ENCODE data around the gene ANKS4B.
"Not testable (repeated sequence)": the region's sequence is repeated elsewhere in the genome, so short reads cannot be mapped to it uniquely, and the experiment has no call there.

The ANKS4B gene

DNA sequence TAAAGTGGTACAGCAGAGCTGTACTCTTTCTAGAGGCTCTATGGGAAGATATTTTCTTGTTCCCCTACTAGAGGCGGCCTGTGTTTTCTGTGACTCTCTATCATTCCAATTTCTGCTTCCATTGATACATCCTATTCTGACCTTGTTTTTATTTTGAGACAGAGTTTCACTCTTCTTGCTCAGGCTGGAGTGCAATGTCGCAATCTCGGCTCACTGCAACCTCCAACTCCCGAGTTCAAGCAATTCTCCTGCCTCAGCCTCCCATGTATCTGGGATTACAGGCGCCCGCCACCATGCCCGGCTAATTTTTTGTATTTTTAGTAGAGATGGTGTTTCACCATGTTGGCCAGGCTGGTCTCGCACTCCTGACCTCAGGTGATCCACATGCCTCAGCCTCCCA lies 38.2 kb upstream of the ANKS4B start:
- not testable (repeated sequence) for H3K36me3 ChIP-seq (ENCODE audit: control insufficient read depth, insufficient read depth, low read length); H3K9me3 ChIP-seq (ENCODE audit: control insufficient read depth, low read length); H3K27me3 ChIP-seq (replicated peaks; ENCODE audit: control insufficient read depth, insufficient read depth, low read length, poor library complexity, severe bottlenecking); H3K4me1 ChIP-seq (ENCODE audit: control insufficient read depth, insufficient read depth, low read length, poor library complexity, severe bottlenecking); H3K4me3 ChIP-seq (ENCODE audit: insufficient read depth, low read depth, low read length, poor library complexity, severe bottlenecking); H3K27ac ChIP-seq (ENCODE audit: insufficient read depth, low read length, poor library complexity, severe bottlenecking); DNase-seq

DNA sequence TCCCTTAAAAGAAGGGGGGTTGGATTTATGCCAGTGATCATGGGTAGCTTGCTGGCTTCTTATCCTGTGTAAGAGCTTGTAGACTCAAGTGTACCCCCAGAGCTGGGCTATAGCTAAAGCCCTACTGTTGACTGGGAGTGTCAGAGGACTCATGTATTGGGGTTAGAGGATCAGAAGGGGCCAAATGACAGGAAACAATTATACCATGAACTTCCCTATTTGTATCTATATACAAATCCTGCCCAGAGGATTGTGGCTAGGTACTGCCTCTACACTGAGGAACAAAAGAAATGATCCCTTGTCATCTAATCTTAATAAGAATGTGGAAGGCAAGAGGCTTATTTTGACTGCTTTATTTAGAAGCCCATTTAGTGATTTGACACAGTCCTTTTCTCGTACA lies 36.4 kb upstream of the ANKS4B start:
- no peak for DNase-seq
- H3K4me3 ChIP-seq (ENCODE audit: insufficient read depth, low read depth, low read length, poor library complexity, severe bottlenecking), result no peak overlapping the region
- H3K36me3 ChIP-seq (ENCODE audit: control insufficient read depth, insufficient read depth, low read length), result no peaks in the 10 kb centered on the region
- H3K4me1 ChIP-seq (ENCODE audit: control insufficient read depth, insufficient read depth, low read length, poor library complexity, severe bottlenecking), result no peaks in the 10 kb centered on the region
- H3K9me3 ChIP-seq (ENCODE audit: control insufficient read depth, low read length), result no peaks in the 10 kb centered on the region
- no peaks in the 10 kb centered on the region for H3K27me3 ChIP-seq (replicated peaks; ENCODE audit: control insufficient read depth, insufficient read depth, low read length, poor library complexity, severe bottlenecking)
- H3K27ac ChIP-seq (ENCODE audit: insufficient read depth, low read length, poor library complexity, severe bottlenecking), result no peak overlapping the region

DNA sequence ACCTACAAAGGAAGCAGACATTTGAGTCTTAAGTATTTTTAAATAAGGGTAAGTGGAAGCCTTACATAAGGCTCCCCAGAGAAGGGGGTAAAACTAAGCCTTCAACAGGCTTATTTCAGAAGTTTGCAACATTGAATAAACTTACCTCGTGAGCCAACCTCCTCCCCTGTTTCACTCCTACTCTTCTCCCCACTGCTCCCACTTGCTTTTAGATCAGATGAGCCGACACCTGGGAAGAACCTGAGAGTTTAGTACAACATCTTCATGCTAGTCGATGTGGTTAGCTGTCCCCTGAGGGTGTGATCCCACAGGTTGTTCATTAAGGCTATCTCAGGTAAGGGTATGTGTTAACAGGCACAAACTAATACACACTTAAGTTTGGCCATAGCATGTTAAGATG lies 35.9 kb upstream of the ANKS4B start:
- no peaks in the 10 kb centered on the region for H3K9me3 ChIP-seq (ENCODE audit: control insufficient read depth, low read length)
- H3K27me3 ChIP-seq (replicated peaks; ENCODE audit: control insufficient read depth, insufficient read depth, low read length, poor library complexity, severe bottlenecking), result no peaks in the 10 kb centered on the region
- H3K4me1 ChIP-seq (ENCODE audit: control insufficient read depth, insufficient read depth, low read length, poor library complexity, severe bottlenecking), result no peaks in the 10 kb centered on the region
- no peaks in the 10 kb centered on the region for H3K36me3 ChIP-seq (ENCODE audit: control insufficient read depth, insufficient read depth, low read length)
- no peak overlapping the region for H3K4me3 ChIP-seq (ENCODE audit: insufficient read depth, low read depth, low read length, poor library complexity, severe bottlenecking)
- no peak overlapping the region for H3K27ac ChIP-seq (ENCODE audit: insufficient read depth, low read length, poor library complexity, severe bottlenecking)
- no peak for DNase-seq

DNA sequence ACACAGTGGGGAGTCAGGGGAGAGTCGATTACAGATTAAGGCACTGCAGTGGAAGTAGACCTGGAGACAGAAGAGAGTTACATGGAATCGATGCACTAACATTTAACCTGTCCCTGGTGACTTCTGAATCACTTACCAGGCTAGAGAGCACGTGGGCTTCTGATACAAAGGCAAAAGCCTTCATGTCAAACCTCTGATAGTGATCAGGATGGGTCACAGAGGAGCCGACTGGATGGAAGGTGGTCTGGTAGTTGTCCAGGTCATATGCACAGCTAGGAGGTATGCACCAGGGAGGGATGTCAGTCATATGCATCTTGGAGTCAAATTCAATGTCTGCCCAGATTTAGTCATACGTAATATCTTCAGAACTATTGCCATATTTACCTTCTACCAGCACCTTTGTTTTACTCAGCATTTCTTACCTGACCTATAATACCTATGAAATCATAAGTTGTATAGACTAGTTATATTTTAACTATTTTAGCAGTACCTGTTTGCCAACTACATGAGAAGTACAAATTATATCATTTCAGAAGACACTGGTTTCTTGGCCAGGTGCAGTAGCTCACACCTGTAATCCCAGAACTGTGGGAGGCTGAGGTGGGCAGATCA lies 33.8 kb upstream of the ANKS4B start:
- no peaks in the 10 kb centered on the region for H3K9me3 ChIP-seq (ENCODE audit: control insufficient read depth, low read length)
- H3K4me3 ChIP-seq (ENCODE audit: insufficient read depth, low read depth, low read length, poor library complexity, severe bottlenecking), result no peak overlapping the region
- no peaks in the 10 kb centered on the region for H3K4me1 ChIP-seq (ENCODE audit: control insufficient read depth, insufficient read depth, low read length, poor library complexity, severe bottlenecking)
- H3K27ac ChIP-seq (ENCODE audit: insufficient read depth, low read length, poor library complexity, severe bottlenecking), result no peak overlapping the region
- no peak for DNase-seq
- no peaks in the 10 kb centered on the region for H3K27me3 ChIP-seq (replicated peaks; ENCODE audit: control insufficient read depth, insufficient read depth, low read length, poor library complexity, severe bottlenecking)
- H3K36me3 ChIP-seq (ENCODE audit: control insufficient read depth, insufficient read depth, low read length), result no peaks in the 10 kb centered on the region

DNA sequence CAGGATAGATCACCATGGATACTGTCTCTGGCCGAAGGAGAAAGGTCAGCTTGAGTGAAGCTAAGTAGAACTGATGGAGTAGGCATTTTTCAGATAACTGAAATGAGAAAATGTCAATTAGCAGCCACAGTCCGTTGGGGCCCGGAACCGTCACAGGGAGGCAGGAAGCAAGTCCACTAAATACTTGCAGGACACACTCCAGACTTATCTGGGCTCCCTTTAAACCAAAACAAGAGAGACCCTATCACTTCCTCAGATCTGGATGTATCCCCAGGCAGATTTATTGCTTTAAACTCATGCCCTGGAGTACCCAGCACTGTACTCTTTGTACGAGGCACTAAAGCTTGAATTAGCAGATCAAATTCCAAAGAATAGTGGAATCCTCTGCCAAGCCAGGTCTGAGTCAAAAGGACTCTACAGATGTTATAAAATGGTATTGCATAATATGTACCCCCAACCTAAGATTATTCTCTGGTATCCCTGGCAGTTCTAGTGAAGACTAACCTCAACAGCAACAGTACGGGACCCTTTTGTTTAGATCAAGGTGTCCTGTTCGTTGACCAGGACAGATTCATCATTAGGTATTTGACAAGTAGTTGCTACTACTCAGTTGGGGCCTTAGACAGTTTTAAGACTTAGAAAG lies 30.2 kb upstream of the ANKS4B start:
- no peaks in the 10 kb centered on the region for H3K9me3 ChIP-seq (ENCODE audit: control insufficient read depth, low read length)
- H3K27ac ChIP-seq (ENCODE audit: insufficient read depth, low read length, poor library complexity, severe bottlenecking), result no peak overlapping the region
- no peaks in the 10 kb centered on the region for H3K4me1 ChIP-seq (ENCODE audit: control insufficient read depth, insufficient read depth, low read length, poor library complexity, severe bottlenecking)
- H3K36me3 ChIP-seq (ENCODE audit: control insufficient read depth, insufficient read depth, low read length), result no peaks in the 10 kb centered on the region
- H3K27me3 ChIP-seq (replicated peaks; ENCODE audit: control insufficient read depth, insufficient read depth, low read length, poor library complexity, severe bottlenecking), result no peaks in the 10 kb centered on the region
- no peak overlapping the region for H3K4me3 ChIP-seq (ENCODE audit: insufficient read depth, low read depth, low read length, poor library complexity, severe bottlenecking)
- no peak for DNase-seq

DNA sequence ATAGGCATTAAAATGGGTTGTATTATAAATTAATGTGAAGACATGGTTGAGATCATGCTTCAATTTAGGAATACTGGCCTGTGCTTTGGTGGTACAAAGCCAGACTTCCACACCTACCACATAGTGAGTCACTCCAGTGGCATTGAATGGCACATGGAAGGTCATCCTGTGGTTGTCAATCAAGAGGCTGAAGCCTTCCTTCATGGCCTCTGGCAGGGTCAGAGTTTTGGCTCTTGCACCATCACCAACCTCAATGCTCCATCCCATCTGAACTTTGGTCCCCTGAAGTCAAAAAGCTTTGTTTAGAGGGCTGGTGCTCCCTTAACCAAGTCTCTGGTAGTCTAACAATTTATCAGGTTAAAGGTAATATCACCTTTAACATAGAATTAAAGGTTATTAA lies 28.2 kb upstream of the ANKS4B start:
- Histone ChIP-seq H3K4me3 (ENCODE audit: insufficient read depth, low read depth, low read length, poor library complexity, severe bottlenecking) (no peak overlapping the region), H3K36me3 (ENCODE audit: control insufficient read depth, insufficient read depth, low read length) (no peaks in the 10 kb centered on the region), H3K9me3 (ENCODE audit: control insufficient read depth, low read length) (no peaks in the 10 kb centered on the region), H3K27me3 (replicated peaks; ENCODE audit: control insufficient read depth, insufficient read depth, low read length, poor library complexity, severe bottlenecking) (no peaks in the 10 kb centered on the region), H3K4me1 (ENCODE audit: control insufficient read depth, insufficient read depth, low read length, poor library complexity, severe bottlenecking) (no peaks in the 10 kb centered on the region), H3K27ac (ENCODE audit: insufficient read depth, low read length, poor library complexity, severe bottlenecking) (no peak overlapping the region)
- no peak for DNase-seq

DNA sequence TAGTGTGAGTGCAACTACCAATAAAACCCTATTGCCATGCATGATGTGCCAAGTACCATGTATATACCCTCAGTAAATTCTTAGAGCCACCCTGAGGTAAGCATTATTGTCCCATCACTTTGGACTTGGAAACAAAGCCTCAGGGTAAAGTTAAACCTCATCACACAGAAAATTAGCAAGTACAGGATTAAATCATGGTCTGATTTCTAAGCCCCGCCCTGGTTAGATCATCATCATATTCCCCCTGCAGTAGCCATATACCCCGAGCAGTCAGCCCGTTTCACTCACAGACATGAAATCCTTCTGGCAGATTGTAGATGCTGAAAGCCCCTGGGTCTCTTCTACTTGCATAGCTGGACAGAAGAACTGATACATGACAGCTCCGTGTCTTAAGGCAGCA lies 26.9 kb upstream of the ANKS4B start:
- H3K9me3 ChIP-seq (ENCODE audit: control insufficient read depth, low read length), result no peaks in the 10 kb centered on the region
- no peaks in the 10 kb centered on the region for H3K27me3 ChIP-seq (replicated peaks; ENCODE audit: control insufficient read depth, insufficient read depth, low read length, poor library complexity, severe bottlenecking)
- H3K27ac ChIP-seq (ENCODE audit: insufficient read depth, low read length, poor library complexity, severe bottlenecking), result no peak overlapping the region

DNA sequence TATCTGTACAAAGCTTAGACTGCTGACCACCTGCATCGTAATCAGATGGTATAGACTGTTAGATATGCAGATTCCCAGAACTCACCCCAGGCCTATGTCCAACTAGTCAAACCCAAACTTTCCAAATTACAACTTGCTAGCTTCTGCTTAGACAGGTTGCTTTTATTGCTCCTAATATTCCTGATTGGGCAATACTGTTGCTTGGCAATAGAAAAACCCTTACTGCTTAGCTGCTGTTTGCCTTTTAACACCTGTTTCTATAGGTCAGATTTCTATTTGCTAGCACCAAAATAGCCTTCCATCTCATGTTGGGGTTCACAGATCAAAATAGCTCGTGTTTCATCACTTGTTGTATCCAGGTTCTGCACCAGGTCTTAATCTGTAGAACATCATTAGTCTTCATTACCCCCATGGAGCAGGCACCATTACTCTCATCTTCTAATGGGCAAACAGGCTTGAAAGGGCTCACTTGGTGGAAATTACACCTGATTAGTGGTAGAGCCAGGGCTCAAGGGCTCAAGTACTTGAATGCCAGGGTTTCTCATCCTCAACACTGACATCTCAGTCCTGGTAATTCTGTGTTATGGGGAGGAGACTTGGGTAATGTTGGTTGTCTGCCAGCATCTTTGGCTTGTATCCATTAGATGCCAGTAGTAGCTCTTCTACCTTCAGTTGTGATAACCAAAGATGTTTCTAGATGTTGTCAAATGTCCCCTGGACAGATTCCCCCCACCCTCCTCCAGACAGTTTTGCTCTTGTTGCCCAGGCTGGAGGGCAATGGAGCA lies 24.9 kb upstream of the ANKS4B start:
- Histone ChIP-seq H3K36me3 (ENCODE audit: control insufficient read depth, insufficient read depth, low read length) (no peaks in the 10 kb centered on the region), H3K9me3 (ENCODE audit: control insufficient read depth, low read length) (no peaks in the 10 kb centered on the region), H3K27ac (ENCODE audit: insufficient read depth, low read length, poor library complexity, severe bottlenecking) (no peak overlapping the region), H3K4me1 (ENCODE audit: control insufficient read depth, insufficient read depth, low read length, poor library complexity, severe bottlenecking) (no peaks in the 10 kb centered on the region), H3K4me3 (ENCODE audit: insufficient read depth, low read depth, low read length, poor library complexity, severe bottlenecking) (no peak overlapping the region), H3K27me3 (replicated peaks; ENCODE audit: control insufficient read depth, insufficient read depth, low read length, poor library complexity, severe bottlenecking) (no peaks in the 10 kb centered on the region)
- DNase-seq, result no peak

More for the DNA sequence above, 26.9 kb upstream of the ANKS4B start:
- H3K36me3 ChIP-seq (ENCODE audit: control insufficient read depth, insufficient read depth, low read length), result no peaks in the 10 kb centered on the region
- no peak for DNase-seq
- no peak overlapping the region for H3K4me3 ChIP-seq (ENCODE audit: insufficient read depth, low read depth, low read length, poor library complexity, severe bottlenecking)
- H3K4me1 ChIP-seq (ENCODE audit: control insufficient read depth, insufficient read depth, low read length, poor library complexity, severe bottlenecking), result no peaks in the 10 kb centered on the region

DNA sequence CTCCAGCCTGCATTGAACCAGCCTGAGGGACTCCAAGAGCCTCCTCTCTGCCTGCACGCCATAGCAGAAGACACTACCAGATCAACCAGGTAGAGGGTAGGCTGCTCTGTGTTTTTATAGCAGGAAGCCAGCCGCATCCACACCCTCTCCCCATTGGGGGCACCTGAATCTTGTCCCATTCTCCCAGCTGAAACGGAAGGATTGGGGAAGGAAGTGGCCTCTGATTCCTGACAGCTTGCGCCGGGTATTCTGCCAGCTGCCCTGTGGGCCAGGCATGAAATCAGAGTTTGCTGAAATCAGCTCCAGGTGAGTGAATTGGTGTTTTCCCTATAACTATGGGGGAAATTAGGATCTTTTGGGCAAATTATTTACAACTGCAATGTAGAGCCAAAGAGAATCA lies 22.0 kb upstream of the ANKS4B start, which contains the start of gene ZP2:
Gene ZP2 (minus strand): TSS at position 89 of the 400 bp plus-strand sequence. CDS start 27 bp downstream, at position 62.
- H3K27ac ChIP-seq (ENCODE audit: insufficient read depth, low read length, poor library complexity, severe bottlenecking), result no peak within 1 kb of the TSS
- DNase-seq, result no peak

DNA sequence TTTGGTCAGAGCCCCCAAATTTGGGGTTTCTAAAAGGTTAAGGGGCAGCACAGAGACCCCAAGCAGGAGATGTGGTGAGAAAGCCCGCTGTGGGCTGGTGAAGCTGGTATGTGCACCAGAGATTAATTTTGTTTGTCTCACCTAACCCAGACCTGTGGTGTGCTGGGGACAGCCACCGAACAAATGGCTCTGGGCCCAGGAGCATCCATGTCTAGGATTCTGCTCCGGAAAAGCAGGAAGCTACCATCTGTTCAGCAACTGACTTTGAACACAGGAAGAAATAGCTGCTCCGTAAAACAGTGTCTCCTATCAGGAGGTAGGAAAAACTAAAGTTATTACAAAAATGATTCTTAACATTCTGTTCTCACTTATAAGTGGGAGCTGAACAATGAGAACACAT lies 19.4 kb upstream of the ANKS4B start:
- H3K4me3 ChIP-seq (ENCODE audit: insufficient read depth, low read depth, low read length, poor library complexity, severe bottlenecking), result no peak overlapping the region
- H3K9me3 ChIP-seq (ENCODE audit: control insufficient read depth, low read length), result no peaks in the 10 kb centered on the region
- no peaks in the 10 kb centered on the region for H3K4me1 ChIP-seq (ENCODE audit: control insufficient read depth, insufficient read depth, low read length, poor library complexity, severe bottlenecking)

More for the DNA sequence above, 22.0 kb upstream of the ANKS4B start, which contains the start of gene ZP2:
- H3K9me3 ChIP-seq (ENCODE audit: control insufficient read depth, low read length), result no peaks in the 10 kb centered on the region
- no peaks in the 10 kb centered on the region for H3K36me3 ChIP-seq (ENCODE audit: control insufficient read depth, insufficient read depth, low read length)
- no peak within 1 kb of the TSS for H3K4me3 ChIP-seq (ENCODE audit: insufficient read depth, low read depth, low read length, poor library complexity, severe bottlenecking)
- H3K27me3 ChIP-seq (replicated peaks; ENCODE audit: control insufficient read depth, insufficient read depth, low read length, poor library complexity, severe bottlenecking), result no peaks in the 10 kb centered on the region
- no peaks in the 10 kb centered on the region for H3K4me1 ChIP-seq (ENCODE audit: control insufficient read depth, insufficient read depth, low read length, poor library complexity, severe bottlenecking)

More for the DNA sequence above, 19.4 kb upstream of the ANKS4B start:
- DNase-seq, result no peak
- no peak overlapping the region for H3K27ac ChIP-seq (ENCODE audit: insufficient read depth, low read length, poor library complexity, severe bottlenecking)
- no peaks in the 10 kb centered on the region for H3K36me3 ChIP-seq (ENCODE audit: control insufficient read depth, insufficient read depth, low read length)
- H3K27me3 ChIP-seq (replicated peaks; ENCODE audit: control insufficient read depth, insufficient read depth, low read length, poor library complexity, severe bottlenecking), result no peaks in the 10 kb centered on the region

All from effector memory CD4-positive, alpha-beta T cell (primary cell).